ENCODE results near the gene UBAP2L.

The UBAP2L gene

GRCh38 chr1:154218545-154218944, 2.2 kb upstream of the UBAP2L start:
- TF ChIP-seq, protein P1, sequence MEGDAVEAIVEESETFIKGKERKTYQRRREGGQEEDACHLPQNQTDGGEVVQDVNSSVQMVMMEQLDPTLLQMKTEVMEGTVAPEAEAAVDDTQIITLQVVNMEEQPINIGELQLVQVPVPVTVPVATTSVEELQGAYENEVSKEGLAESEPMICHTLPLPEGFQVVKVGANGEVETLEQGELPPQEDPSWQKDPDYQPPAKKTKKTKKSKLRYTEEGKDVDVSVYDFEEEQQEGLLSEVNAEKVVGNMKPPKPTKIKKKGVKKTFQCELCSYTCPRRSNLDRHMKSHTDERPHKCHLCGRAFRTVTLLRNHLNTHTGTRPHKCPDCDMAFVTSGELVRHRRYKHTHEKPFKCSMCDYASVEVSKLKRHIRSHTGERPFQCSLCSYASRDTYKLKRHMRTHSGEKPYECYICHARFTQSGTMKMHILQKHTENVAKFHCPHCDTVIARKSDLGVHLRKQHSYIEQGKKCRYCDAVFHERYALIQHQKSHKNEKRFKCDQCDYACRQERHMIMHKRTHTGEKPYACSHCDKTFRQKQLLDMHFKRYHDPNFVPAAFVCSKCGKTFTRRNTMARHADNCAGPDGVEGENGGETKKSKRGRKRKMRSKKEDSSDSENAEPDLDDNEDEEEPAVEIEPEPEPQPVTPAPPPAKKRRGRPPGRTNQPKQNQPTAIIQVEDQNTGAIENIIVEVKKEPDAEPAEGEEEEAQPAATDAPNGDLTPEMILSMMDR (conservative IDR thresholded peaks at IDR 0.05; ENCODE audit: low read depth, low read length), result no peak
- Histone ChIP-seq H3K4me2 (peak overlapping the region; percentile 59), H3K27me3 (ENCODE audit: insufficient read depth, low read depth) (no peaks in the 10 kb centered on the region), H2AFZ (ENCODE audit: low read depth) (no peak overlapping the region), H3K9ac (peak overlapping the region; percentile 89; the same call in 1 of the 2 replicates), H3K36me3 (ENCODE audit: insufficient read depth) (peaks cover 29% of the 10 kb centered on the region; the same call in 1 of the 2 replicates), H3K4me3 (IDR thresholded peaks at IDR 0.05; ENCODE audit: insufficient read depth, low read depth, low read length) (peak overlapping the region; percentile 100), H3K79me2 (ENCODE audit: insufficient read depth, low read depth) (peaks cover 89% of the 10 kb centered on the region), H3K27ac (no peak overlapping the region; the same call in 1 of the 2 replicates), H4K20me1 (ENCODE audit: insufficient read depth) (peaks cover 7% of the 10 kb centered on the region; the same call in 1 of the 2 replicates), H3K4me1 (ENCODE audit: low read depth, poor library complexity, severe bottlenecking) (peaks cover 72% of the 10 kb centered on the region)

- H2AFZ ChIP-seq (ENCODE audit: low read depth), result 0 out of 2 replicates have a peak overlapping the region, but pooled peaks have one; percentile 55
- H3K4me3 ChIP-seq (IDR thresholded peaks at IDR 0.05; ENCODE audit: insufficient read depth, low read depth, low read length), result peak overlapping the region; percentile 100
- H3K4me2 ChIP-seq, result peak overlapping the region; percentile 59
- no peaks in the 10 kb centered on the region for H3K27me3 ChIP-seq (ENCODE audit: insufficient read depth, low read depth)
- H3K9ac ChIP-seq, result peak overlapping the region; percentile 89
- TF ChIP-seq, protein P1 (conservative IDR thresholded peaks at IDR 0.05; ENCODE audit: low read depth, low read length), result no peak; the same call in 1 of the 2 replicates
- H3K36me3 ChIP-seq (ENCODE audit: insufficient read depth), result peaks cover 22% of the 10 kb centered on the region; the same call in 1 of the 2 replicates
- H4K20me1 ChIP-seq (ENCODE audit: insufficient read depth), result peaks cover 17% of the 10 kb centered on the region; the same call in 1 of the 2 replicates
- peaks cover 72% of the 10 kb centered on the region for H3K4me1 ChIP-seq (ENCODE audit: low read depth, poor library complexity, severe bottlenecking)
- H3K27ac ChIP-seq, result peak overlapping the region; percentile 79
- H3K79me2 ChIP-seq (ENCODE audit: insufficient read depth, low read depth), result peaks cover 89% of the 10 kb centered on the region
Observed at GRCh38 chr1:154219541-154219940, 1.2 kb upstream of the UBAP2L start.

DNA sequence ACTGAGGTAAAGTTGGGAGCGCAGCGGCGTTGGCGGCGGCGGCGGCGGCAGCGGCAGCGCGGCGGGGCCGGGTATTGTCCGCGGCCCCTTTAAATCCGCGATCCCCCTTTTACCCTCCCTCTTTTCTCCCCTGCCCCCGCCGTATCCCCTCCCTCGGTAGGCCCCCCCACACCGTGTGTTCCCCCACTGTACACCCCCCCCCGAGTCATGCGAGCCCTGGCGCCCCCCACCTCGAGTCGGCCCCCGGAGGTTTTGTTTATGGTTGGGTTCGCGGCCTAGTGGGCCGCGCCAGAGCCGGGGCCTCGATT, 169 bp downstream of the UBAP2L start:
- H3K4me1 ChIP-seq (ENCODE audit: low read depth, poor library complexity, severe bottlenecking), result peaks cover 66% of the 10 kb centered on the region
- H3K36me3 ChIP-seq (ENCODE audit: insufficient read depth), result peaks cover 34% of the 10 kb centered on the region; the same call in 1 of the 2 replicates
- peak overlapping the region; percentile 83; the same call in 1 of the 2 replicates for H3K4me2 ChIP-seq

DNA sequence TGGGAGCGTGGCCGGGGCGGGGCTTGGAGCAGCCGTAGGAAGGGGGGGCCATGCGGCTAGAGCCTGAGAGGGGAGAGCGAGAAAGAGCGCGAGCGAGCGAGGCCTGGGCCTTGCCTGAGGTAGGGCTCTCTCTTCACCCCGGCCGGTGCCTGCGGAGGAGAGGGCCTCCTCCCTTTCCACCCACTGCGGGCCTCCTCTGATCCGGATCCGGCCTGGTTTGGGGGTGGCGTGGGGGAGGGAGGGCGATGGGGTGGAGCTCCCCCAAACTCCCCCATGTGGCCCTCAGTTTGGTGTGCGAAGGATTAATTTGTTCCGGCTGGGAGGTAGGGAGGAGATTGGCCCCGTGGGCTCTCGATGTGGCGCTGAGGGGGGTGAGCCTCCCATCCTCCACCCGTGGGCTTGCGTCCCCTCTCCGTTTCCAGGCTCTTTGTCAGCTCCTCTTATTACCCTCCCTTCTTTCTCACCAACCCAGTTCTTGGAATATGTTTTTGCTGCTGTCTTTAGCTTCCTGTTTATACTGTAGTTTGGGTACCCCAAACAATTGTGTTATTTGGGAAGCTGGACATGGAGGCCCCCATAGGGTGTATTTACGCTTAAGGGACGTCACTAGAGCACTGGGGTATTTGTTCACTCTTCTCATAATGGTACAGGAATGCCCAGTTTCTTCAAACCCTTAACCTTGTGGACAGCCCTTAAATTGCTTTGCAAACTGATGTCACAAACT, 685 bp downstream of the UBAP2L start:
- H3K27me3 ChIP-seq (ENCODE audit: insufficient read depth, low read depth), result no peaks in the 10 kb centered on the region
- peaks cover 39% of the 10 kb centered on the region; the same call in 1 of the 2 replicates for H3K36me3 ChIP-seq (ENCODE audit: insufficient read depth)
- peak overlapping the region; percentile 83 for H3K4me2 ChIP-seq
- H3K4me3 ChIP-seq (IDR thresholded peaks at IDR 0.05; ENCODE audit: insufficient read depth, low read depth, low read length), result peak overlapping the region; percentile 92
- peak overlapping the region; percentile 79 for H3K27ac ChIP-seq
- peaks cover 61% of the 10 kb centered on the region for H3K4me1 ChIP-seq (ENCODE audit: low read depth, poor library complexity, severe bottlenecking)
- H3K9ac ChIP-seq, result peak overlapping the region; percentile 89
- peak overlapping the region; percentile 1; the same call in 1 of the 2 replicates for H2AFZ ChIP-seq (ENCODE audit: low read depth)
- TF ChIP-seq, protein P1 (conservative IDR thresholded peaks at IDR 0.05; ENCODE audit: low read depth, low read length), result peak; percentile 17; the same call in 1 of the 2 replicates
- H3K79me2 ChIP-seq (ENCODE audit: insufficient read depth, low read depth), result peaks cover 95% of the 10 kb centered on the region
- peaks cover 26% of the 10 kb centered on the region; the same call in 1 of the 2 replicates for H4K20me1 ChIP-seq (ENCODE audit: insufficient read depth)

More for the DNA sequence above, 169 bp downstream of the UBAP2L start:
- Histone ChIP-seq H3K27me3 (ENCODE audit: insufficient read depth, low read depth) (no peaks in the 10 kb centered on the region), H3K9ac (peak overlapping the region; percentile 89), H3K4me3 (IDR thresholded peaks at IDR 0.05; ENCODE audit: insufficient read depth, low read depth, low read length) (peak overlapping the region; percentile 92), H3K27ac (peak overlapping the region; percentile 79), H3K79me2 (ENCODE audit: insufficient read depth, low read depth) (peaks cover 95% of the 10 kb centered on the region), H2AFZ (ENCODE audit: low read depth) (peak overlapping the region; percentile 1; the same call in 1 of the 2 replicates), H4K20me1 (ENCODE audit: insufficient read depth) (peaks cover 26% of the 10 kb centered on the region; the same call in 1 of the 2 replicates)
- TF ChIP-seq, protein P1 (conservative IDR thresholded peaks at IDR 0.05; ENCODE audit: low read depth, low read length), result no peak

Measured in KMS-11 (cell line).